SK-N-DZ (cell line): ENCODE data around the gene PRUNE2.
A peak's percentile ranks its signal among the peaks of the same experiment; 100 is the strongest.
"Not testable (repeated sequence)": the region's sequence is repeated elsewhere in the genome, so short reads cannot be mapped to it uniquely, and the experiment has no call there.

Source experiments
- DNase-seq: peaks from one replicate; pipeline ENCODE4 v3.0.0-alpha.2; 2015; ENCODE audit warnings: low spot score

Gene PRUNE2

GRCh38 chr9:76603931-76604570, 301.9 kb downstream of the PRUNE2 start:
- no peak for DNase-seq

- DNase-seq: no peak
Measured at GRCh38 chr9:76603448-76603895, 302.4 kb downstream of the PRUNE2 start.

GRCh38 chr9:76602199-76602598, 303.7 kb downstream of the PRUNE2 start:
- no peak for DNase-seq

DNA sequence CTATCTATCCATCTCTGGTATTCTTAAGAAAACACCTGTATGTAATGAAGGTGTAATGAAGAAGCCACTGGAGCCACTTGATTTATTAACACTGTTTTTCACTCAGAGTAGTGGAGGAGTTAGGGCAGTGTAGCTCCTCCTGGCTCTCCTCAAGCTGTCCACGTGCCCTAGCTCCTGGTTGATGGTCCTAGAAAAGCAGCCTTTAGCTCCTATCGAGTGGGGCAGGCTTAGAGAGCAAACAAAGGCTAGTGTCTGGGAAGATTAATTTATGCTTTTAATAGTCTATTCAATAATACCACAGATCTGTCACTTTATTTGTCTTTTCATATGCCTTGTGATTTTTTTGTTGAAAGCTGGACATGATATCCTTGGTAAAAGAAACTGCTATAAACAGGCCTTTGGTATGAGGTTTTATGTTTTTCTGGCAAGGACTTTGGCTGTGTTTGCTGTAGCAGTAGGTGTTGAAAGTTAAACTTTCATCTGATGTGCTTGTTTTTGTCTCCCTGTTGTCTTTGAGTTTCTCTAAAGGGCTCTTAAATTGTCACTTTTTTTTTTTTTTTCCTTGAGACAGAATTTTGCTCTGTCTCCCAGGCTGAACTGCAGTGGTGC, 305.8 kb downstream of the PRUNE2 start:
- DNase-seq: no peak

DNA sequence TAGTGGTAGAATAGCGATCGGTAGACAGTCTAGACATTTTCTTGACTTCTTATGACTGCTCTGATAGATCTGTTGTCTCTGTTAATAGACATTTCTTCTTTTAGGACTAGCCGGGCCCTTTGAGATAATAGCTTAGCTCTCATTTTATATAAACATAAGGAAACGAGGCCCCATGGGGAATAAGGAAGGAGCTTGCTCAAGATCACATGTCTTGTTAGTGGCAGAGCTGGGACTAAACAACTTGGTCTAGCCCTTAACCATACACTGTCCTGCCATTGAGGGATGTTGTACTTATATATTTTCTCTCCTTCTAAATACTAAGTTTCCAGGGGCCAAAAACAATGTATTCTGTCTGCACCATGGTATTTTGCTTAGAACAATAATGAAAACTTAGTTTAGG, 306.9 kb downstream of the PRUNE2 start:
- DNase-seq: no peak

DNA sequence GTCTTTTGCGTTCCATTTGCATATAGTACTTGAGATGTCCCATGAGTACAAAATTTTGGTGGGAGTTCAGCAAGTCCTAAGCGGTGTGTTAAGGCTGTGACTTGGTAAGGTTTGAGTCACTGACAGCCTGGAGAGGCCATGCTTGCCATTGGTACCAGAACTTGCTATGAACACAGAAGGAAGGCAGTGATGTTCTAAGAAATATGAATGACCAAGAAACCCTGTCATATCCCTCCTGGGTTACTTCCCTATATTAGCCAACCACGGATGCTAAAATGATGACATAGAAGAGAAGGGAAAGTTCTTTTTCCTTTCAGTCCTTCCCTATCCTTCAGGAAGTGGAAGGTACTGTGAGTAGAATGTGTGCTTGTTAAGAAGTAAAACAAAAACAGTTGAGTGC, 310.3 kb downstream of the PRUNE2 start:
- no peak for DNase-seq

- no peak for DNase-seq
Measured at GRCh38 chr9:76594764-76595424, 311.0 kb downstream of the PRUNE2 start.

- not testable (repeated sequence) for DNase-seq
Measured at GRCh38 chr9:76593961-76594735, 311.8 kb downstream of the PRUNE2 start.

- DNase-seq: no peak
Measured at GRCh38 chr9:76592974-76593347, 313.0 kb downstream of the PRUNE2 start.

GRCh38 chr9:76592091-76592973, 313.6 kb downstream of the PRUNE2 start:
- DNase-seq: no peak

- DNase-seq: no peak
Measured at GRCh38 chr9:76591256-76591950, 314.5 kb downstream of the PRUNE2 start.

DNA sequence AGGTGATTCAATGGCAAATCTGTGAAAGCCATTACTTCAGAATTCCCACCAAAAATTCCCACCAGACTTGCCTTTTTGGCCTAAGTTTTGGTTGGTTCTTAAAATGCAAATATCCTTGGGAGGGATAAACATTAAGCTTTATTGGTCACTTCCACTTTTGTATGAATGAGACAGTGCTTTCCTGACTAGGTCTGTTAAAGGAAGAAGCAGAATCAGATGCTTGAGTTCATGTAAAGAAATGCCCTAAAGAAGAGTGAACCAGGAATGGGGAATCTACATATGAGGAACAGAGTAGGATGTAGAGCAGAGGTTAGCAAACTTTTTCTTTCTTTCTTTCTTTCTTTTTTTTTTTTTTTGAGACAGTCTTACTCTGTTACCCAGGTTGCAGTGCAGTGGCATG, 317.6 kb downstream of the PRUNE2 start:
- DNase-seq: no peak

GRCh38 chr9:76586390-76587314, 319.3 kb downstream of the PRUNE2 start:
- no peak for DNase-seq

- no peak for DNase-seq
Measured at GRCh38 chr9:76585487-76586389, 320.2 kb downstream of the PRUNE2 start.

DNA sequence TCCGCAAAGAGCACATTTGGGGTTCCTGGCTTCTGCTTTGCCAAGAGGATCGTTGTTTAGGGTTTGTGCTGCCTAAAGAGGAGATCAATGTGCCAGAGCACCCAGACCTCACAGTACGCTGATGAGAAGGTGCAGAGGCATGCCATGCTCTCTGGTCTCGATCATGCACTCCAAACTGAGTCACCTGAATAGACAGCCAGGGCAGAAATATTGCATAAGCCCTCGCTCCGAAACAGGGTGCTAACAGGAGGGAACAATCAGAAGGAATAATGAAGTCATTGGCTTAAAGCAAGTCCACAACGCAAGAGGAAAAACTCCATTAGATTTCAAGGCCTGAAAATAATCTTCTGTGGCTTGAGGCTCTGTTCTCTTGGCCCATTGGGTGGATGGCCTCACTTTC, 322.7 kb downstream of the PRUNE2 start:
- no peak for DNase-seq

DNA sequence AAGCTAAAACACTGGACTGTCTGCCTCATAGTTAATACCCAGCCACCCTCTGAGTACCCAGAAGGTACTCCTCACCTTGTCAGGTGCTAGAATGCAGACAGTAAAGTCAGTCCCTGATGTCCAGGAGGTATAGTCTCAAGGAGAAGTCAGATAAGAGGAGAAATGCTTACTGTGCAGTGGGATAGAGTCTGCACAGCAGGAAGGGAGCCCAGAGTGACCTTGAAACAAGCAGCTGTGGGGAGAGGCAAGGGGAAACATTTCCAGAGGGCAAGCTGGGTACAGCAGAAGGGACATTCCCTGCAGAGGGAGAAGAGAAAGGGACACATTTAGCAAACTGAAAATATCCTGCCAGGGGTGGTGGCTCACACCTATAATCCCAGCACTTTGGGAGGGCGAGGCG, 324.2 kb downstream of the PRUNE2 start:
- DNase-seq: no peak

DNA sequence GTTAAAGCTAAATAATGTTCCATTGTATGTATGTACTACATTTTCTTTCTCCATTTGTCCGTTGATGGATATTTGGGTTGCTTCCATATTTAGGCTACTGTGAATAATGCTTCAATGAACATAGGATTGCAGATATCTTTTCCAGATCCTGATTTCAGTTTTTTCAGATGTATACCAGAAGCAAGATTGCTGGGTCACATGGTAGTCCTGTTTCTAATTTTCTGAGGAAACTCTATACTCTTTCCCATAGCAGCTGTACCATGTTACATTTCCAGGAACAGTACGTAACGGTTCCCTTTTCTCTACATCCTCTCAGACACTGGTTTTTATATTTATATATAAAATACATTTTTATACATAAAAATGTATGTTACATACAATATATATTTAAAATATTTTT, 325.1 kb downstream of the PRUNE2 start:
- peak; percentile 66 for DNase-seq

DNA sequence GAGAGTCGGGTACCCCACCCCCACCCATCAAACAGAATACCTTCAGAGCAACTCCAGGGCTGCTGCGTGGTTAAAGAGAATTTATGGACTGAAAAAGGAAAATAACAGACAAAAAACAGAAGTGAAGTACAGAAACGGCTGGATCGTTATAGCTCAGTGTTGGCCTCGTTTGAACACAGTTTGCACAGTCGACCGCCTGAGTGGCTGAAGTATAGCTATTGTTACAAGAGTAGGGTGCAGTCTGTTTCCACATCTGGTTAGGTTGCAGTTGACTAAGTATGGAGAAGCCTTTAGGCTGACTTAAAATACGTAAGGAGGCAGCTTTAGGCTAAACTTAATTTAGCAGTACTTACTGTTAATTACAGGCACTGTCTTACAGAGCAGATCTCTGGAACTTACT, 325.7 kb downstream of the PRUNE2 start:
- DNase-seq: peak; percentile 55
